Fibroblast of peridontal ligament (primary cell): Measurements from ENCODE around the gene TMEM161B.
"Not testable (repeated sequence)": the region's sequence is repeated elsewhere in the genome, so short reads cannot be mapped to it uniquely, and the experiment has no call there.

Source experiments
- DNase-seq: peaks from one replicate; pipeline ENCODE4 v3.0.0-alpha.2; 2010; ENCODE audit errors: extremely low read depth

TMEM161B gene

GRCh38 chr5:88183255-88183654 lies 85.4 kb downstream of the TMEM161B start:
- DNase-seq: no peak

- DNase-seq: not testable (repeated sequence)
Measured at GRCh38 chr5:88177486-88177885, 91.2 kb downstream of the TMEM161B start.

- DNase-seq: no peak
Measured at GRCh38 chr5:88172847-88173758, 95.5 kb downstream of the TMEM161B start.

- no peak for DNase-seq
Measured at GRCh38 chr5:88159591-88159990, 109.1 kb downstream of the TMEM161B start.

- DNase-seq: no peak
Measured at GRCh38 chr5:88158056-88158455, 110.6 kb downstream of the TMEM161B start.

GRCh38 chr5:88154891-88155290 lies 113.8 kb downstream of the TMEM161B start:
- no peak for DNase-seq

- no peak for DNase-seq
Measured at GRCh38 chr5:88150747-88151146, 117.9 kb downstream of the TMEM161B start.

GRCh38 chr5:88145611-88146467 lies 122.8 kb downstream of the TMEM161B start:
- peak; percentile 2 for DNase-seq

- DNase-seq: no peak
Measured at GRCh38 chr5:88145221-88145610, 123.4 kb downstream of the TMEM161B start.
